GM21381 (cell line): Measurements from ENCODE around the gene EPS8L2.

Experiments used
- ATAC-seq: cut with Tn5 transposase; IDR thresholded peaks from one replicate; pipeline ENCODE4 v1.9.1; 2021; ENCODE audit warnings: mild to moderate bottlenecking, moderate library complexity; ENCODE audit not compliant: unreplicated experiment

EPS8L2 gene

GRCh38 chr11:703506-703905, 2.5 kb upstream of the EPS8L2 start:
- ATAC-seq: no peak

- ATAC-seq: no peak
Measured at GRCh38 chr11:704228-704674, 1.8 kb upstream of the EPS8L2 start.

- ATAC-seq: no peak
Measured at GRCh38 chr11:704781-705645, 1.0 kb upstream of the EPS8L2 start.

GRCh38 chr11:706439-706956, 467 bp downstream of the EPS8L2 start:
- ATAC-seq: no peak

- no peak for ATAC-seq
Measured at GRCh38 chr11:706957-707816, 1.2 kb downstream of the EPS8L2 start.

GRCh38 chr11:707817-708420, 1.9 kb downstream of the EPS8L2 start:
- no peak for ATAC-seq

GRCh38 chr11:708511-708910, 2.5 kb downstream of the EPS8L2 start:
- ATAC-seq: no peak

GRCh38 chr11:709109-709997, 3.3 kb downstream of the EPS8L2 start:
- no peak for ATAC-seq

GRCh38 chr11:714436-714835, 8.4 kb downstream of the EPS8L2 start:
- no peak for ATAC-seq

GRCh38 chr11:719214-720016, 13.4 kb downstream of the EPS8L2 start:
- ATAC-seq: no peak

GRCh38 chr11:720017-720641, 14.1 kb downstream of the EPS8L2 start:
- ATAC-seq: no peak

GRCh38 chr11:720642-721246, 14.7 kb downstream of the EPS8L2 start:
- no peak for ATAC-seq

GRCh38 chr11:721247-721740, 15.3 kb downstream of the EPS8L2 start:
- no peak for ATAC-seq

GRCh38 chr11:721741-722345, 15.8 kb downstream of the EPS8L2 start:
- no peak for ATAC-seq

GRCh38 chr11:722346-722811, 16.3 kb downstream of the EPS8L2 start:
- ATAC-seq: no peak

GRCh38 chr11:723120-723883, 17.3 kb downstream of the EPS8L2 start:
- ATAC-seq: no peak
